ENCODE measurements around the gene ZNF699.
"Not testable (repeated sequence)": the region's sequence is repeated elsewhere in the genome, so short reads cannot be mapped to it uniquely, and the experiment has no call there.

Gene ZNF699

DNA sequence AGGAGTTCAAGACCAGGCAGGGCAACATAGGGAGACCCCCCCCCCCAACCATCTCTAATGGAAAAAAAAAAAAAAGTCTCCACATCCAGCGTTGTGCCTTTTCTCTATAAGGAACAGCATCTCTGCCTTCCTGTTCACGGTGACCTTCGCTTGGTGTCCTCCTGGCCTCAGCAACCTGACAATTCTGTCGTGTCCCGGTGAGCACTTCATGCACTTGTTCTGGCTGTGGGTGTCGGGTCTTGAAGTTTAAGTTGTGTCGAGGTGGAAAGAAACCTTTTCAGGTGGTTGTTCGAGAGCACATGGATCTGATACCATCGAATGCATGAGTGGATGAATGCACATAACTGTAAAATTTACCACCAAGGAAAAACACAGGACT, 14.9 kb upstream of the ZNF699 start:
- peak overlapping the region; percentile 73 for H3K27ac ChIP-seq (ENCODE audit: low read depth, low read length)
- H3K36me3 ChIP-seq (ENCODE audit: control insufficient read depth in 5 of 5, insufficient read depth in 5 of 5, low read length in 5 of 5): peaks cover 3 to 12% (median 8%) of the 10 kb centered on the region in 5 donors
- H3K4me1 ChIP-seq (ENCODE audit: control insufficient read depth in 5 of 5, insufficient read depth in 5 of 5, low read length in 5 of 5): peaks cover 2 to 19% (median 16%) of the 10 kb centered on the region in 5 donors
- H3K27me3 ChIP-seq (ENCODE audit: control insufficient read depth in 5 of 5, insufficient read depth in 4 of 5, low read length in 5 of 5): no peaks in the 10 kb centered on the region
- peak overlapping the region; percentile 81 to 96 (median 89) for H3K4me3 ChIP-seq (ENCODE audit: low read depth in 1 of 5, low read length in 5 of 5)
- H3K9ac ChIP-seq (ENCODE audit: low read length in 5 of 5): peak overlapping the region in 4 of 5 donors; percentile 69 to 78 (median 76)
- H3K9me3 ChIP-seq (ENCODE audit: control insufficient read depth in 5 of 5, low read length in 5 of 5): peaks cover 11 to 33% (median 31%) of the 10 kb centered on the region in 5 donors

DNA sequence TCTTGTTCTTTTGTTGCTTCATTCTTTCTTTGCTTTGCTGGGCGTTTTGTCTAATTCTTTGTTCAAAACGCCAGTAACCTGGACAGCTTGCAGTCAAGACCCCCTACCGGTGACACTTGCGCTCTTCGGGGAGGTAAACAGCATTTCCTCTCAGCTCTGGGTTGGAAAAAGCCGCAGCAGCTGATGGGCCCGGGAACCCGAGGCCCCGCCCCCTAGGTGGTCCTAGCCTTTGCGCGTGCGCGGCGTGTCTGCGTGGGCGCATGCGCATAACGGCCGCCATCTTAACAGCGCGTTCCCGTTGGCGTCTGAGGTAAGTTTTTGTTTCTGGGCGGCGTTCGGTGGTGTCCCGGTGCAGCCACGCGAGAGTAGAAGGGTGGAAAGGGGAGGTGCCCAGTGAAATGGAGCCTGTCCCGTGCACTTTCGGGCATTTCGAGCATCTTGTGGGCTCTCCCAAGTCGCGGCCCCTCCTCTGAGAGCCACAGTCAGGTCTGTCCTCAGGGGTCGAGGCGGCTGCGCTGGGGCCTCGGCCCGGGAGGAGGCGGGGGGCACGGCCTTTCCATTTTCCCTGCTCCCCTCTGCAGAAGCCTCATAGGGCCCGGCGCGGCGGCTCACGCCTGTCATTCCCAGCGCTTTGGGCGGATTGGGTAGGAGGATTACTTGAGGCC, 14.4 kb upstream of the ZNF699 start, which contains the start of gene ZNF559:
ZNF559 (plus strand) TSS at position 261 of the 665 bp plus-strand sequence. CDS start 14,371 bp downstream, outside the sequence.
- Histone ChIP-seq H3K9ac (ENCODE audit: low read length in 5 of 5) (peak within 1 kb of the TSS; percentile 50 to 78 (median 76)), H3K4me3 (ENCODE audit: low read depth in 1 of 5, low read length in 5 of 5) (peak within 1 kb of the TSS; percentile 87 to 96 (median 90)), H3K27me3 (ENCODE audit: control insufficient read depth in 5 of 5, insufficient read depth in 4 of 5, low read length in 5 of 5) (no peaks in the 10 kb centered on the region), H3K36me3 (ENCODE audit: control insufficient read depth in 5 of 5, insufficient read depth in 5 of 5, low read length in 5 of 5) (peaks cover 3 to 11% (median 8%) of the 10 kb centered on the region in 5 donors), H3K9me3 (ENCODE audit: control insufficient read depth in 5 of 5, low read length in 5 of 5) (peaks cover 9 to 28% (median 26%) of the 10 kb centered on the region in 5 donors), H3K4me1 (ENCODE audit: control insufficient read depth in 5 of 5, insufficient read depth in 5 of 5, low read length in 5 of 5) (peaks cover 2 to 19% (median 16%) of the 10 kb centered on the region in 5 donors), H3K27ac (ENCODE audit: low read depth, low read length) (peak within 1 kb of the TSS; percentile 73)

DNA sequence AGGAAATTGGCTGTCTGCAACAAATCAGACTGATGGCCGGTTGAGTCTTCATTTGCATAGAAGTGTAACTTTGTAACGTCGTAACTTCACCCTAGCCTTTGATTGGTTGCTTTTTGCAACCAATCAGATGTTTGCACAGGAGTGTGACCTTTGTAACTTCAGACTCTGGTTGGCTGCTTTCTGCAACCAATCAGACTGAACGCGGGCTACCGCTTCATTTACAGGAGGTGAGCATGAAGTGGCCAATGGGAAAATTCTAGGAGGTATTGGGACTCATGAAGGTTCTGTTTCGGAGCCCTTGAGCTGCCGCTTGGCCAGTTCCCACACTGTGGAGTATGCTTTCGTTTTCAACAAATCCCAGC, 13.9 kb upstream of the ZNF699 start:
- peak overlapping the region; percentile 87 to 96 (median 90) for H3K4me3 ChIP-seq (ENCODE audit: low read depth in 1 of 5, low read length in 5 of 5)
- no peaks in the 10 kb centered on the region for H3K27me3 ChIP-seq (ENCODE audit: control insufficient read depth in 5 of 5, insufficient read depth in 4 of 5, low read length in 5 of 5)
- peak overlapping the region; percentile 73 for H3K27ac ChIP-seq (ENCODE audit: low read depth, low read length)
- H3K36me3 ChIP-seq (ENCODE audit: control insufficient read depth in 5 of 5, insufficient read depth in 5 of 5, low read length in 5 of 5): peaks cover 2 to 8% (median 6%) of the 10 kb centered on the region in 5 donors
- H3K4me1 ChIP-seq (ENCODE audit: control insufficient read depth in 5 of 5, insufficient read depth in 5 of 5, low read length in 5 of 5): peaks cover 2 to 19% (median 16%) of the 10 kb centered on the region in 5 donors
- H3K9ac ChIP-seq (ENCODE audit: low read length in 5 of 5): peak overlapping the region; percentile 50 to 77 (median 75)
- H3K9me3 ChIP-seq (ENCODE audit: control insufficient read depth in 5 of 5, low read length in 5 of 5): peaks cover 5 to 23% (median 21%) of the 10 kb centered on the region in 5 donors

DNA sequence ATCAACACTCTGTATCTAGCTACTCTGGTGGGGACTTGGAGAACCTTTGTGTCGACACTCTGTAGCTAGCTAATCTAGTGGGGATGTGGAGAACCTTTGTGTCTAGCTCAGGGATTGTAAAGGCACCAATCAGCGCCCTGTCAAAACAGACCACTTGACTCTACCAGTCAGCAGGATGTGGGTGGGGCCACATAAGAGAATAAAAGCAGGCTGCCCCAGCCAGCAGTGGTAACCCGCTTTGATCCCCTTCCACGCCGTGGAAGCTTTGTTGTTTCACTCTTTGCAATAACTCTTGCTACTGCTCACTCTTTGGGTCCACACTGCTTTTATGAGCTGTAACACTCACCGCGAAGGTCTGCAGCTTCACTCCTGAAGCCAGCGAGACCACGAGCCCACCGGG, 12.6 kb upstream of the ZNF699 start:
- not testable (repeated sequence) for H3K27me3 ChIP-seq (ENCODE audit: control insufficient read depth in 5 of 5, insufficient read depth in 4 of 5, low read length in 5 of 5); H3K36me3 ChIP-seq (ENCODE audit: control insufficient read depth in 5 of 5, insufficient read depth in 5 of 5, low read length in 5 of 5); H3K27ac ChIP-seq (ENCODE audit: low read depth, low read length); H3K4me3 ChIP-seq (ENCODE audit: low read depth in 1 of 5, low read length in 5 of 5); H3K9ac ChIP-seq (ENCODE audit: low read length in 5 of 5)
- peaks cover 2 to 19% (median 16%) of the 10 kb centered on the region in 5 donors for H3K4me1 ChIP-seq (ENCODE audit: control insufficient read depth in 5 of 5, insufficient read depth in 5 of 5, low read length in 5 of 5)
- H3K9me3 ChIP-seq (ENCODE audit: control insufficient read depth in 5 of 5, low read length in 5 of 5): peaks cover 0 to 12% (median 10%) of the 10 kb centered on the region in 5 donors

DNA sequence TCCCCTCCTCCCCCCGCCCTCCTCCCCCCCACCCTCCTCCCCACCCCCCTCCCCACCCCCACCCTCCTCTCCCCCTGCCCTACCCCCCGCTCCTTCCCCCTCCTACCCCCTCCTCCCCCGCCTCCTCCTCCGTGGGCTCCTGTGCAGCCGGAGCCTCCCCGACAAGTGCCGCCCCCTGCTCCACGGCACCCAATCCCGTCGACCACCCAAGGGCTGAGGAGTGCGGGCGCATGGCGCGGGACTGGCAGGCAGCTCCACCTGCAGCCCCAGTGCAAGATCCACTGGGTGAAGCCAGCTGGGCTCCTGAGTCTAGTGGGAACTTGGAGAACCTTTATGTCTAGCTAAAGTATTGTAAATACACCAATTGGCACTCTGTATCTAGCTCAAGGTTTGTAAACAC, 12.1 kb upstream of the ZNF699 start:
- peaks cover 2 to 19% (median 16%) of the 10 kb centered on the region in 5 donors for H3K4me1 ChIP-seq (ENCODE audit: control insufficient read depth in 5 of 5, insufficient read depth in 5 of 5, low read length in 5 of 5)
- H3K27me3 ChIP-seq (ENCODE audit: control insufficient read depth in 5 of 5, insufficient read depth in 4 of 5, low read length in 5 of 5); H3K4me3 ChIP-seq (ENCODE audit: low read depth in 1 of 5, low read length in 5 of 5); H3K9ac ChIP-seq (ENCODE audit: low read length in 5 of 5); H3K36me3 ChIP-seq (ENCODE audit: control insufficient read depth in 5 of 5, insufficient read depth in 5 of 5, low read length in 5 of 5); H3K27ac ChIP-seq (ENCODE audit: low read depth, low read length); H3K9me3 ChIP-seq (ENCODE audit: control insufficient read depth in 5 of 5, low read length in 5 of 5): not testable (repeated sequence)

DNA sequence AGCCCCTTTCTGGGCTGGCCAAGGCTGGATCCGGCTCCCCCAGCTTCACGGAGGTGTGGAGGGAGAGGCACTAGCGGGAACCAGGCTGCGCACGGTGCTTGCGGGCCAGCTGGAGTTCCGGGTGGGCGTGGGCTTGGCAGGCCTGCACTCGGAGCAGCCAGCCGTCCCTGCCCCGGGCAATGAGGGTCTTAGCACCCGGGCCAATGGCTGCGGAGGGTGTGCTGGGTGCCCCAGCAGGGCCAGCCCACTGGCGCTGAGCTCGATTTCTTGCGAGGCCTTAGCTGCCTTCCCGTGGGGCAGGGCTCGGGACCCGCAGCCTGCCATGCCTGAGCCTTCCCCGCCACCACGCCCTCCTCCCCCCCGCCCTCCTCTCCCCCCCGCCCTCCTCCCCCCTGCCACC, 11.7 kb upstream of the ZNF699 start:
- H3K4me1 ChIP-seq (ENCODE audit: control insufficient read depth in 5 of 5, insufficient read depth in 5 of 5, low read length in 5 of 5): peaks cover 2 to 19% (median 16%) of the 10 kb centered on the region in 5 donors
- H3K36me3 ChIP-seq (ENCODE audit: control insufficient read depth in 5 of 5, insufficient read depth in 5 of 5, low read length in 5 of 5): no peaks in the 10 kb centered on the region

DNA sequence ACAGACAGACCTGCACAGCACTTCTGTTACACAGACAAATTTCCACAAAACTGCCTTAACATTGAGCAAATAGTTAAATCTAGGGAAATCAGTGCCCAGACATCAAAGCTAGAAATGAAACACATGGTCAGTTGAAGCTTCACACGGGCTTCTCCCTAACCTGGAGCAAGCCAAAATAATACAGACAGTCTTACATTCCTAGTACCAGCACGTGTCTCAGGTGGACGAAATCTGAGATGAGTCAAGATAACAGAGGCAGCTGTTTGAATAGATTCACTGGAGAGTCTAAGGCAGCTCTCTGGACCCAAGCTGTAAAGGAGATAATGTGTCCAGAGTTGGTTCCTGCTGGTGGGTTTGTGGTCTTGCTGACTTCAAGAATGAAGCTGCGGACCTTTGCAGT, 4.1 kb upstream of the ZNF699 start:
- Histone ChIP-seq H3K4me3 (ENCODE audit: low read depth in 1 of 5, low read length in 5 of 5) (no peak overlapping the region), H3K36me3 (ENCODE audit: control insufficient read depth in 5 of 5, insufficient read depth in 5 of 5, low read length in 5 of 5) (no peaks in the 10 kb centered on the region), H3K9ac (ENCODE audit: low read length in 5 of 5) (no peak overlapping the region), H3K9me3 (ENCODE audit: control insufficient read depth in 5 of 5, low read length in 5 of 5) (peaks cover 0 to 2% (median 0%) of the 10 kb centered on the region in 5 donors), H3K4me1 (ENCODE audit: control insufficient read depth in 5 of 5, insufficient read depth in 5 of 5, low read length in 5 of 5) (peaks cover 0 to 13% (median 9%) of the 10 kb centered on the region in 5 donors), H3K27ac (ENCODE audit: low read depth, low read length) (no peak overlapping the region), H3K27me3 (ENCODE audit: control insufficient read depth in 5 of 5, insufficient read depth in 4 of 5, low read length in 5 of 5) (no peaks in the 10 kb centered on the region)

More for the DNA sequence above, 11.7 kb upstream of the ZNF699 start:
- H3K9ac ChIP-seq (ENCODE audit: low read length in 5 of 5): no peak overlapping the region
- H3K9me3 ChIP-seq (ENCODE audit: control insufficient read depth in 5 of 5, low read length in 5 of 5): peaks cover 0 to 10% (median 4%) of the 10 kb centered on the region in 5 donors
- H3K27ac ChIP-seq (ENCODE audit: low read depth, low read length): no peak overlapping the region
- no peaks in the 10 kb centered on the region for H3K27me3 ChIP-seq (ENCODE audit: control insufficient read depth in 5 of 5, insufficient read depth in 4 of 5, low read length in 5 of 5)
- no peak overlapping the region for H3K4me3 ChIP-seq (ENCODE audit: low read depth in 1 of 5, low read length in 5 of 5)

DNA sequence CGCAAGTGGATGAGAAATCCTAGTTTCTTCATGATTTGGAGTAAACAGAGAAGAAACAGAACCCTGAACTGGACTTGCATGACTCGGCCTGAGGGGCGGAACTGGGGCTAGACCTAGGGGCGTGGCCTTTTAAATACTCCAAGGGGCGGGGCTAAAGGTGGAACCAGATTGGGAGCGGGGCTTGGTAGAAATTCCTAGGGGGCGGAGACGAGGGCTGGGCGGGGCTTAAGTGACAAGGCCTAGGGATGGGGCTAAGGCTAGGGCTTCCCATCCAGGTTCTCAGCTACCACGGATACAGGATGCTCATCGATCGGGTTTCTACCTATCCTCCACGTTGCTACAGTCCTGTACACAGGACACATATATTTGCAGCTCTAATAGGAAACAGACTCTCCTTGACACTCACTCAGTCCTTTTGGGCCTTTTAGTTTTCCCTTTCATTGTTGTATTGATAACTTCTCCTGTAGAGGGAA, 372 bp upstream of the ZNF699 start:
- Histone ChIP-seq H3K9ac (ENCODE audit: low read length in 5 of 5) (peak overlapping the region in 4 of 5 donors; percentile 93 to 97 (median 96)), H3K9me3 (ENCODE audit: control insufficient read depth in 5 of 5, low read length in 5 of 5) (peaks cover 0 to 2% (median 0%) of the 10 kb centered on the region in 5 donors), H3K27ac (ENCODE audit: low read depth, low read length) (peak overlapping the region; percentile 84), H3K4me3 (ENCODE audit: low read depth in 1 of 5, low read length in 5 of 5) (peak overlapping the region; percentile 96 to 98 (median 97)), H3K4me1 (ENCODE audit: control insufficient read depth in 5 of 5, insufficient read depth in 5 of 5, low read length in 5 of 5) (peaks cover 0 to 21% (median 14%) of the 10 kb centered on the region in 5 donors), H3K27me3 (ENCODE audit: control insufficient read depth in 5 of 5, insufficient read depth in 4 of 5, low read length in 5 of 5) (no peaks in the 10 kb centered on the region), H3K36me3 (ENCODE audit: control insufficient read depth in 5 of 5, insufficient read depth in 5 of 5, low read length in 5 of 5) (peaks cover 0 to 2% (median 0%) of the 10 kb centered on the region in 5 donors)

DNA sequence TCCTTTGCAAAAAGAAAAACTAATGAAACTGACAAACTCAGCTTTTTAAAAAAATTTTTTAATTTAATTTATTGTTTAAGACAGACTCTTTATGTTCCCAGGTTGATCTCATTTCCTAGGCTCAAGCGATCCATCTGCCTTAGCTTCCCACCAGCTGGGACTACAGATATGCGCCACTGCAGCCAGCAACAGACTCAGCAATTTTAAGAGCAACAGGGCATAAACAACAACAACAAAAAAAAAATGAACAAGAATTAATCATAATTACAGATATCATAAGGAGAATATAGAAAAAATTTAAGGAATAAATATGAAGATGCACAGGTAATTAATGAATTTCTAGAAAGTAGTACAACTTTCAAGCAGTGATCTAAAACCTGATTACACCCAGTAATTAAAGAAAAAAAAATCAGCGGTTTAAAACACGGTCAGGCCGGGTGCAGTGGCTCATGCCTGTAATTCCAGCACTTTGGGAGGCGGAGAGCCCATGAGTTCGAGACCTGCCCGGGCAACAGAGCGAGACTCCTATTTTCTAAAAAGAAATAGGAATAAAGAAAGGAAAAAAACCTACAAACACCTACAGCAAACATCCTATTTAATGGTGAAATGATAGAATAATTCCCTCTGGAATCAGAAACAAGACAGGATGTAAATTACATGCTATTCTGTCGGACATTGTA, 1.4 kb downstream of the ZNF699 start:
- no peak overlapping the region for H3K27ac ChIP-seq (ENCODE audit: low read depth, low read length)
- peak overlapping the region in 1 of 5 donors; percentile 93 for H3K9ac ChIP-seq (ENCODE audit: low read length in 5 of 5)
- H3K36me3 ChIP-seq (ENCODE audit: control insufficient read depth in 5 of 5, insufficient read depth in 5 of 5, low read length in 5 of 5): peaks cover 2 to 16% (median 11%) of the 10 kb centered on the region in 5 donors
- peak overlapping the region in 4 of 5 donors; percentile 61 to 98 (median 96) for H3K4me3 ChIP-seq (ENCODE audit: low read depth in 1 of 5, low read length in 5 of 5)
- peaks cover 0 to 21% (median 14%) of the 10 kb centered on the region in 5 donors for H3K4me1 ChIP-seq (ENCODE audit: control insufficient read depth in 5 of 5, insufficient read depth in 5 of 5, low read length in 5 of 5)
- H3K27me3 ChIP-seq (ENCODE audit: control insufficient read depth in 5 of 5, insufficient read depth in 4 of 5, low read length in 5 of 5): no peaks in the 10 kb centered on the region
- peaks cover 0 to 8% (median 3%) of the 10 kb centered on the region in 5 donors for H3K9me3 ChIP-seq (ENCODE audit: control insufficient read depth in 5 of 5, low read length in 5 of 5)

DNA sequence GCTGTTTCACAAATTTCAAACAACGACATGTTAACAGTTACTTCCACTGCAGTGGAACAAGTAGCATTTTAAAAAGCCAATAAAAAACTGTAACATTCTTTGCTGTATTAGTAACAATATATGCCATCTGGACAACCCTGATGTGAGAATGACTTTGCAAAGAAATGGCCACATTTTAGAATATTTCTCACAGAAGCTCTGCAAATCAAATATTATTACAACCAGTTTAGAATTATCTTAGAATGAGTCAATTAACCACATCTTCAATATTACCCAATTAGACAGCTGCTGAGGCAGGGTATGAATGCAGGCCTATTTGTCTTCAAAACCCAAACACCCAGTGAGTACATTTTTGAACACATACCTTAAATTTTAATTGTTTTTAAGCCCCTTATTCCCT, 3.2 kb downstream of the ZNF699 start:
- H3K27ac ChIP-seq (ENCODE audit: low read depth, low read length): no peak overlapping the region
- peaks cover 10 to 34% (median 28%) of the 10 kb centered on the region in 5 donors for H3K36me3 ChIP-seq (ENCODE audit: control insufficient read depth in 5 of 5, insufficient read depth in 5 of 5, low read length in 5 of 5)
- no peaks in the 10 kb centered on the region for H3K27me3 ChIP-seq (ENCODE audit: control insufficient read depth in 5 of 5, insufficient read depth in 4 of 5, low read length in 5 of 5)
- peaks cover 0 to 19% (median 14%) of the 10 kb centered on the region in 5 donors for H3K4me1 ChIP-seq (ENCODE audit: control insufficient read depth in 5 of 5, insufficient read depth in 5 of 5, low read length in 5 of 5)
- H3K9ac ChIP-seq (ENCODE audit: low read length in 5 of 5): no peak overlapping the region
- H3K4me3 ChIP-seq (ENCODE audit: low read depth in 1 of 5, low read length in 5 of 5): no peak overlapping the region
- peaks cover 2 to 17% (median 5%) of the 10 kb centered on the region in 5 donors for H3K9me3 ChIP-seq (ENCODE audit: control insufficient read depth in 5 of 5, low read length in 5 of 5)

Data from subcutaneous abdominal adipose tissue (tissue), 5 donors.